Endothelial cell of umbilical vein (primary cell): ENCODE data around the gene RTCA. TPM values are rescaled to one million over a fixed set of nuclear protein-coding genes. Genes with fewer than 3 reads are reported as not detected.

Experiments
- BruUV-seq: library from RNA; stranded (reverse); fragments of 400-500 nt; replicated peaks from 2 replicates; lab custom pipeline; 2021; lab: Mats Ljungman, UMichigan
- CTCF ChIA-PET: fragments of 300-600, 350-600 bp; sonication (Branson Sonifier 250); formaldehyde crosslinking; loops from one replicate; lab custom pipeline; 2021; ENCODE audit warnings: antibody characterized with exemption, inconsistent platforms; lab: Charles Lee
- POLR2A ChIA-PET: fragments of 300-600, 350-600 bp; sonication (Branson Sonifier 250); formaldehyde crosslinking; loops from one replicate; lab custom pipeline; 2021; ENCODE audit warnings: antibody characterized with exemption, inconsistent platforms; lab: Charles Lee
- DNase-seq: peaks from one replicate; pipeline ENCODE4 v3.0.0-alpha.2; 2011; ENCODE audit warnings: low read depth, low spot score
- FAIRE-seq: peaks from 2 replicates; lab custom pipeline; 2011; peaks lifted over from hg19 to GRCh38; lab: Jason Lieb, UNC
- H2AFZ ChIP-seq: 2 replicates; pipeline ENCODE4 v1.6.0; 2012; ENCODE audit warnings: low read depth, low read length, control low read depth, inconsistent platforms
- H3K27ac ChIP-seq: 2 replicates; pipeline ENCODE4 v1.5.1; 2011; ENCODE audit warnings: low read depth, mild to moderate bottlenecking, control low read depth, low read length, moderate library complexity; ENCODE audit not compliant: insufficient read depth
- H3K27me3 ChIP-seq, 2 experiments: 2 replicates each; pipeline versions ENCODE4 v1.6.0 to v1.6.1; 2011; ENCODE audit warnings: low read length in 2 of 2, mixed read lengths in 1 of 2; ENCODE audit not compliant: control insufficient read depth in 2 of 2, insufficient read depth in 2 of 2
- H3K36me3 ChIP-seq, 2 experiments: 2 replicates in 1 of 2; 3 replicates in 1 of 2; pipeline ENCODE4 v1.5.1; 2011; ENCODE audit warnings: low read length in 2 of 2, mild to moderate bottlenecking in 1 of 2, moderate library complexity in 1 of 2; ENCODE audit not compliant: control insufficient read depth in 2 of 2, insufficient read depth in 2 of 2; ENCODE audit errors: extremely low read depth in 1 of 2
- H3K4me1 ChIP-seq: 3 replicates; pipeline ENCODE4 v1.5.1; 2011; ENCODE audit warnings: mild to moderate bottlenecking, low read length; ENCODE audit not compliant: control insufficient read depth, insufficient read depth; ENCODE audit errors: extremely low read depth
- H3K4me2 ChIP-seq: 2 replicates; pipeline ENCODE4 v1.6.1; 2011; ENCODE audit warnings: low read length, control low read depth, mixed read lengths; ENCODE audit not compliant: insufficient read depth
- H3K4me3 ChIP-seq, 3 experiments: fragments of 200-600 bp in 1 of 3; sonication (generic), shearing (Covaris generic) in 1 of 3; replicated peaks in 1 of 3; 2 replicates each; pipeline ENCODE4 v1.5.1; 2011 to 2016; ENCODE audit warnings: control low read depth in 3 of 3, low read length in 3 of 3, mild to moderate bottlenecking in 2 of 3, inconsistent platforms in 1 of 3, low read depth in 1 of 3, moderate library complexity in 1 of 3; ENCODE audit not compliant: insufficient read depth in 1 of 3
- H3K79me2 ChIP-seq: 2 replicates; pipeline ENCODE4 v1.6.0; 2012; ENCODE audit warnings: low read length, inconsistent platforms; ENCODE audit not compliant: control insufficient read depth, insufficient read depth
- H3K9ac ChIP-seq: replicated peaks from 2 replicates; pipeline ENCODE3; 2011; ENCODE audit warnings: low read length, control low read depth; ENCODE audit not compliant: insufficient read depth; ENCODE audit errors: extremely low read depth
- H3K9me1 ChIP-seq: replicated peaks from 3 replicates; pipeline ENCODE4 v1.6.0; 2011; ENCODE audit warnings: mild to moderate bottlenecking, low read length; ENCODE audit not compliant: control insufficient read depth, insufficient read depth; ENCODE audit errors: extremely low read depth
- H3K9me3 ChIP-seq: replicated peaks from 2 replicates; pipeline ENCODE4 v1.5.1; 2012; ENCODE audit warnings: low read length, inconsistent platforms; ENCODE audit not compliant: control insufficient read depth, insufficient read depth
- H4K20me1 ChIP-seq: replicated peaks from 2 replicates; pipeline ENCODE3; 2011; ENCODE audit warnings: mild to moderate bottlenecking, low read length; ENCODE audit not compliant: control insufficient read depth, insufficient read depth; ENCODE audit errors: extremely low read depth
- CTCF ChIP-seq, 2 donors: IDR thresholded peaks; 1 replicate in 1 of 2; 2 replicates in 1 of 2; pipeline ENCODE4 v1.5.1; 2011; ENCODE audit warnings: low read length in 2 of 2, mild to moderate bottlenecking in 2 of 2, moderate library complexity in 2 of 2, control low read depth in 1 of 2, inconsistent platforms in 1 of 2, low read depth in 1 of 2; ENCODE audit not compliant: insufficient read depth in 1 of 2; ENCODE audit errors: extremely low read depth in 1 of 2
- EZH2 ChIP-seq: IDR thresholded peaks from 2 replicates; pipeline ENCODE4 v1.6.1; 2012; ENCODE audit warnings: borderline replicate concordance, low read depth, mild to moderate bottlenecking, moderate library complexity, low read length, inconsistent platforms; ENCODE audit not compliant: severe bottlenecking
- FOS ChIP-seq: IDR thresholded peaks from 2 replicates; pipeline ENCODE4 v1.6.1; 2011; ENCODE audit warnings: mild to moderate bottlenecking, low read length, moderate library complexity, borderline replicate concordance; ENCODE audit not compliant: insufficient read depth
- GATA2 ChIP-seq: IDR thresholded peaks from 2 replicates; pipeline ENCODE4 v1.7.0; 2011; ENCODE audit warnings: low read depth, mild to moderate bottlenecking, moderate library complexity, mixed read lengths, low read length; ENCODE audit not compliant: insufficient read length, insufficient read depth
- JUN ChIP-seq: IDR thresholded peaks from 2 replicates; pipeline ENCODE4 v1.6.1; 2011; ENCODE audit warnings: borderline replicate concordance, low read depth; ENCODE audit not compliant: insufficient read length, insufficient read depth
- MAX ChIP-seq: IDR thresholded peaks from 2 replicates; pipeline ENCODE4 v1.6.1; 2011; ENCODE audit not compliant: insufficient read depth, insufficient read length
- MYC ChIP-seq: IDR thresholded peaks from one replicate; pipeline ENCODE4 v1.6.1; 2011; ENCODE audit warnings: mild to moderate bottlenecking, low read depth, low read length
- POLR2A ChIP-seq: IDR thresholded peaks from 2 replicates; pipeline ENCODE4 v1.6.1; 2012; ENCODE audit warnings: low read depth, mild to moderate bottlenecking, control low read depth, low read length
- POLR2AphosphoS5 ChIP-seq: IDR thresholded peaks from 2 replicates; pipeline ENCODE4 v1.6.1; 2012; ENCODE audit warnings: low read depth, mild to moderate bottlenecking, control low read depth, low read length, moderate library complexity; ENCODE audit not compliant: insufficient read depth
- dilution Hi-C: fragments of 300-500 bp; cut with MboI; formaldehyde crosslinking; loops from one replicate; pipeline ENCODE4 v1.15.0; 2019; ENCODE audit warnings: low sequenced_read_pairs; ENCODE audit not compliant: extremely low pct_ligation_motif_present
- intact Hi-C: fragments of 100-400 bp; cut with micrococcal nuclease; formaldehyde crosslinking; loops from one replicate; pipeline ENCODE4 v1.10.0; 2022
- polyA plus RNA-seq, 4 experiments: library from polyadenylated mRNA; depleted of rRNA in 3 of 4; stranded (reverse) in 3 of 4; unstranded in 1 of 4; fragments of >200 nt; gene quantifications; 2 replicates each; pipeline versions ENCODE4 v1.2.1 to v1.2.3, GENCODE V29; 2011 to 2012; ENCODE audit warnings: missing spikeins in 1 of 4
- total RNA-seq: library from RNA; stranded (reverse); gene quantifications from 2 replicates; pipeline ENCODE4 v1.2.3, GENCODE V29; 2021

Gene RTCA
- total and polyA plus RNA-seq, 2 donors (not counting 3 experiments of a cell fraction or from before 2014, with no cell fraction given): 20.3 to 46.6 TPM

- no peaks in the 10 kb centered on the region for H3K9me3 ChIP-seq
- no peaks in the 10 kb centered on the region for H3K9me1 ChIP-seq
- no peaks in the 10 kb centered on the region for H3K27me3 ChIP-seq
- peaks cover 13 to 23% of the 10 kb centered on the region in 2 experiments for H3K36me3 ChIP-seq
- ChIA-PET POLR2A (no interaction called here), CTCF (interaction anchor here (1.0 to 1.5 kb wide), 2 partner anchors 21 to 85 kb away, joined by 4 read pairs; no protein-coding TSS in a partner anchor)
- H3K9ac ChIP-seq: no peak overlapping the region
- H2AFZ ChIP-seq: no peak overlapping the region
- FAIRE-seq (no peak), DNase-seq (no peak)
- peaks cover 47% of the 10 kb centered on the region for H3K79me2 ChIP-seq
- peaks cover 19% of the 10 kb centered on the region for H3K4me1 ChIP-seq
- no peak overlapping the region for H3K4me2 ChIP-seq
- dilution Hi-C loops (no loop called here), intact Hi-C loops (loop anchor here (5.0 kb wide), 1 partner anchor 189 kb away; no protein-coding TSS in a partner anchor)
- H3K27ac ChIP-seq: no peak overlapping the region
- no peak for TF ChIP-seq MAX
- TF ChIP-seq JUN: no peak
- no peak for TF ChIP-seq FOS
- TF ChIP-seq MYC: no peak
- no TSS peak for BruUV-seq
- no peak overlapping the region for H3K4me3 ChIP-seq
- H4K20me1 ChIP-seq: no peaks in the 10 kb centered on the region
Measured at GRCh38 chr1:100268202-100268601, 2.2 kb downstream of the RTCA start.

- FAIRE-seq (no peak), DNase-seq (peak; percentile 6)
- Histone ChIP-seq H3K9me3 (no peaks in the 10 kb centered on the region), H3K9me1 (no peaks in the 10 kb centered on the region), H3K27ac (no peak overlapping the region), H3K27me3 (no peaks in the 10 kb centered on the region), H3K9ac (no peak overlapping the region), H4K20me1 (no peaks in the 10 kb centered on the region), H3K4me2 (no peak overlapping the region), H2AFZ (no peak overlapping the region), H3K4me3 (no peak overlapping the region), H3K79me2 (peaks cover 6% of the 10 kb centered on the region), H3K4me1 (no peaks in the 10 kb centered on the region), H3K36me3 (peaks cover 18 to 36% of the 10 kb centered on the region in 2 experiments)
- dilution Hi-C loops (no loop called here), intact Hi-C loops (no loop called here)
- TF ChIP-seq MYC: no peak
- TF ChIP-seq JUN: no peak
- no peak for TF ChIP-seq EZH2
- TF ChIP-seq POLR2A: no peak
- no peak for TF ChIP-seq CTCF (IDR thresholded peaks at IDR 0.05; ENCODE audit: extremely low read depth in 1 of 2, insufficient read depth in 1 of 2, low read depth in 1 of 2, low read length in 2 of 2)
- TF ChIP-seq POLR2AphosphoS5: no peak
- no peak for TF ChIP-seq GATA2
- no peak for TF ChIP-seq MAX
- no peak for TF ChIP-seq FOS
- BruUV-seq: no TSS peak
- CTCF ChIA-PET: interaction anchor here (1.6 kb wide), 1 partner anchor 178 kb away, joined by 5 read pairs; no protein-coding TSS in a partner anchor
- POLR2A ChIA-PET: no interaction called here
Measured at GRCh38 chr1:100277866-100278265, 11.8 kb downstream of the RTCA start.
